Measurements from ENCODE around the gene DGKQ. TPM values are rescaled to one million over a fixed set of nuclear protein-coding genes. Genes with fewer than 3 reads are reported as not detected.

The DGKQ gene
- total RNA-seq, 1 experiment from 2014 or later = 12.2 TPM

GRCh38 chr4:950136-951020, 23.0 kb downstream of the DGKQ start:
- H3K27me3 ChIP-seq (ENCODE audit: control insufficient read depth, insufficient read depth, low read length) = no peaks in the 10 kb centered on the region
- no TSS peak for BruUV-seq (replicated peaks)
- no peak overlapping the region for H3K27ac ChIP-seq (ENCODE audit: low read length)
- in situ Hi-C loops (cut with HindIII; ENCODE audit: low pct_unique_long_range_greater_than_20kb, low sequenced_read_pairs) = no loop called here
- POLR2A ChIA-PET = interaction anchor here (0.6 kb wide), 1 partner anchor 14 kb away, joined by 4 read pairs; no protein-coding TSS in a partner anchor
- H3K4me1 ChIP-seq (ENCODE audit: control insufficient read depth, insufficient read depth, low read length) = no peaks in the 10 kb centered on the region
- DNase-seq (ENCODE audit: low read depth, low spot score) (no peak), ATAC-seq (no peak)
- intact Hi-C loops (cut with micrococcal nuclease; ENCODE audit: unreplicated experiment) = no loop called here
- no peak overlapping the region for H3K4me3 ChIP-seq (ENCODE audit: low read depth in 2 of 2, low read length in 2 of 2)
- CTCF ChIA-PET = no interaction called here
- no peaks in the 10 kb centered on the region for H3K36me3 ChIP-seq (ENCODE audit: control insufficient read depth, insufficient read depth, low read length)
- no peak for TF ChIP-seq POLR2AphosphoS5 (IDR thresholded peaks at IDR 0.05; ENCODE audit: low read depth, low read length)
- TF ChIP-seq CTCF (IDR thresholded peaks at IDR 0.05) = no peak
- TF ChIP-seq REST (IDR thresholded peaks at IDR 0.05; ENCODE audit: insufficient read depth in 1 of 2, low read depth in 2 of 2, low read length in 1 of 2) = no peak
- TF ChIP-seq SIN3A (IDR thresholded peaks at IDR 0.05; ENCODE audit: borderline replicate concordance, insufficient read depth, low read depth, low read length) = no peak
- no peak for TF ChIP-seq TCF7L2 (IDR thresholded peaks at IDR 0.05; ENCODE audit: low read depth, low read length)
- H3K9me3 ChIP-seq (ENCODE audit: control insufficient read depth, insufficient read depth, low read depth, low read length) = no peaks in the 10 kb centered on the region

- POLR2A ChIA-PET = no interaction called here
- in situ Hi-C loops (cut with HindIII; ENCODE audit: low pct_unique_long_range_greater_than_20kb, low sequenced_read_pairs) = no loop called here
- BruUV-seq (replicated peaks) = no TSS peak
- Histone ChIP-seq H3K9me3 (ENCODE audit: control insufficient read depth, insufficient read depth, low read depth, low read length) (no peaks in the 10 kb centered on the region), H3K36me3 (ENCODE audit: control insufficient read depth, insufficient read depth, low read length) (no peaks in the 10 kb centered on the region), H3K4me1 (ENCODE audit: control insufficient read depth, insufficient read depth, low read length) (no peaks in the 10 kb centered on the region), H3K27ac (ENCODE audit: low read length) (no peak overlapping the region), H3K27me3 (ENCODE audit: control insufficient read depth, insufficient read depth, low read length) (no peaks in the 10 kb centered on the region), H3K4me3 (ENCODE audit: low read depth in 2 of 2, low read length in 2 of 2) (no peak overlapping the region)
- intact Hi-C loops (cut with micrococcal nuclease; ENCODE audit: unreplicated experiment) = no loop called here
- ATAC-seq = no peak
- CTCF ChIA-PET = no interaction called here
- TF ChIP-seq CTCF (IDR thresholded peaks at IDR 0.05) (no peak), TCF7L2 (IDR thresholded peaks at IDR 0.05; ENCODE audit: low read depth, low read length) (no peak), REST (IDR thresholded peaks at IDR 0.05; ENCODE audit: insufficient read depth in 1 of 2, low read depth in 2 of 2, low read length in 1 of 2) (no peak), SIN3A (IDR thresholded peaks at IDR 0.05; ENCODE audit: borderline replicate concordance, insufficient read depth, low read depth, low read length) (no peak), POLR2AphosphoS5 (IDR thresholded peaks at IDR 0.05; ENCODE audit: low read depth, low read length) (no peak)
- no peak for DNase-seq (ENCODE audit: low read depth, low spot score)
Measured at GRCh38 chr4:949656-950055, 23.7 kb downstream of the DGKQ start.
